Effector CD8-positive, alpha-beta T cell (primary cell): Measurements from ENCODE around the gene XPA.
A peak's percentile ranks its signal among the peaks of the same experiment; 100 is the strongest.

ENCODE experiments used
- DNase-seq: peaks from one replicate; lab custom pipeline; 2025; lab: John Stamatoyannopoulos, UW

Gene XPA

GRCh38 chr9:97651646-97652045 lies 45.5 kb downstream of the XPA start:
- DNase-seq = no peak

- no peak for DNase-seq
These were observed 49.1 kb downstream of the XPA start for GRCh38 chr9:97647996-97648395.

GRCh38 chr9:97645720-97646119 lies 51.4 kb downstream of the XPA start:
- no peak for DNase-seq

GRCh38 chr9:97640325-97640724 lies 56.8 kb downstream of the XPA start:
- no peak for DNase-seq

GRCh38 chr9:97638666-97639065 lies 58.5 kb downstream of the XPA start:
- DNase-seq = no peak

DNA sequence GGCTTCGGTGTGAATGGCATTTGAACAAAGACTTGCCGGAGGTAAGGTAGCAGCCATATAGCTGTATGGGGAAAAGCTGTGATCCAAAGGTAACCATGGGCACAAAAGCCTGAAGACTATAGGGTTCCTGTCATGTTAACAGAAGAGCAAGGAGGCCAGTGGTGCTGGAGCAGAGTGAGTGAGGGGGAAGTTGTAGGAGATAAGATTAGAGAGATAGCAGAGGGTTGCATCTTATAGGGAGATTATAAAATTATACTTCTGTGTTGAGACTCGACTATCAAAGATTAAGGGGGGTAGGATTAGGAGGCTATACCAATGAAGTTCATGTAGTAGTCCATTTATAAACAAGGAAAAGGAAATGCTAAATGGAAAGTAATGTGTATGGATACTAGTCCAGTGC lies 60.2 kb downstream of the XPA start:
- DNase-seq = no peak

- no peak for DNase-seq
These were observed 62.1 kb downstream of the XPA start for GRCh38 chr9:97635026-97635425.

- no peak for DNase-seq
These were observed 63.2 kb downstream of the XPA start for GRCh38 chr9:97633859-97634490.

DNA sequence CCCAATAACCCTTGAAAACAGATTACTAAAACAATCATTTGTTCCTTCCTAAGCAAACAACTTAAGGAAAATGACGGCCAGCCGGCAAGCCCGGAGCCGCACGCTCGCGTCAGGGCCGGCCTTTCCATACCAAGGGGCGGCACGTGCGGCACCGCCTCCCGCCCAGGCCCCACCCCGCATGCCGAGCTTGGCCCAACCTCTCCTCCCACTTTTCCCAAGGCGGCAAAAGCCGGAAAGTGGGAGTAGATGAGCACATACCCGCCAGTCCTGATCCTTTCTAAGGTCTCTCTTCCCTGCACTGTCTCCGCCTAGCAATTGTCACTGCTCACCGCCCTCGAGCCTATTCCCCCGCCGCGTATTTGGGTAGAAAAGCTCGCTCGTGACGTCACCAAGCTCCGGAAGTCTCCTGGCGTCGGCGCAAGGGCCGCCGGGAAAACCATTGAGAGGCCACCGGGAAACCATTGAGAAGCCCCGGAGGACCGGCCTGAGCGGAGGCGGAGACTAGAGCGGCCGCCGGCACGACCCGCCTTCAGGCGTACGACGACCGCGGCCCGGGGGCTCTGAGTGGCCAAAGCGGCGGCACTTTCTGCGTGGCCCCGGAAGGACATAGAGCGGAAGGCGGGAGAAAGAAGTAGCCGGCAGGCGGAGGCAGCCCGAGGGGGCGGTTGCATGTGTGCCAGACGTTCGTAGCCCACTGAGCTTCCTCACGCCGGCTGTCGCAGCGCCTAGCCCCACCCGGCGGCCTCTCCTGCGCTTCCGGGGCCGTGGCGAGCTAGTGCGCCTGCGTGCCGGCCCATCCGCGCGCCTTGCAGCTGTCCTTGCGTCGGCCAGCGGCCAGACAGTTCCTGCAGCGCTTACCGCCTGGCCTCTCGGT lies 63.9 kb downstream of the XPA start, which contains the start of the genes NCBP1 and TSTD2:
Gene NCBP1 (plus strand): TSS at position 837 of the 874 bp plus-strand sequence. CDS start 61 bp downstream, outside the sequence.
Gene TSTD2 (minus strand): TSS at position 384 of the 874 bp plus-strand sequence. CDS start 5,806 bp downstream, outside the sequence.
- DNase-seq = peak; percentile 89

- DNase-seq = peak; percentile 17
These were observed 64.7 kb downstream of the XPA start for GRCh38 chr9:97632248-97632984.

DNA sequence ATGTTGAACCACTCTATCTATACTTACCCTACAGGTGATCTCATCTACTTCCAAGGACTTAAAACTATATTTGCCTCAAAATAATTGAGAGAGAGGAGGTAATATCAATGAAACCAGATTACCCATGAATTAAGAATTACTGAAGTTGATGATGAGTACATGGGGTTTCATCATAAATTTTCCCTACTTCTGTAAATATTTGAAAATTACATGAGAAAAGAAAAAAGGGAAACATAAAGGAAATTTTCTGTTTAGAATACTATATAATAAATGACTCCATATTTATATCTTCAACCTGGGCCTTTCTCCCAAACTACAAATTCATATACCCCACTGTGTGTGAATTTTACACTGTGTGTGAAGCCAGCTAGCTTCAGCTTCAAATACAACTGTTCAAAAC lies 66.5 kb downstream of the XPA start:
- DNase-seq = no peak

DNA sequence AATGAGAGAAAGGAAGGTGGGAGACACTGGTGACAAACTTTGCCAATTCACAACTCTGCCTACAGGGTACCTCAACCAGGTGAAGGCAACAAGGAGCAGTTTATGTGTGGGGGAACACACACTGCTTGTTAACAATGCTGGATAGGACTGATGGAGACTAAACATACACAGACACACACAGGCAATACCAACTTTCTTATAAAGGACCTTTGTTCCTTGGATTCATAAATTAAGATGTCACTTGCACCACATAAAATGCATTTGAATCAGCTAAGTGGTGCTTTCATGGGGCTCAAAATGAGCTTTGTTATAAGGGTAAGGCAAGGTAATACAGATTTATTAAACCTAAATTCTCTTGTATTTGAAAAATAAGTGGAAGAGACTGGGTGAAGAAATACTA lies 68.0 kb downstream of the XPA start:
- no peak for DNase-seq

DNA sequence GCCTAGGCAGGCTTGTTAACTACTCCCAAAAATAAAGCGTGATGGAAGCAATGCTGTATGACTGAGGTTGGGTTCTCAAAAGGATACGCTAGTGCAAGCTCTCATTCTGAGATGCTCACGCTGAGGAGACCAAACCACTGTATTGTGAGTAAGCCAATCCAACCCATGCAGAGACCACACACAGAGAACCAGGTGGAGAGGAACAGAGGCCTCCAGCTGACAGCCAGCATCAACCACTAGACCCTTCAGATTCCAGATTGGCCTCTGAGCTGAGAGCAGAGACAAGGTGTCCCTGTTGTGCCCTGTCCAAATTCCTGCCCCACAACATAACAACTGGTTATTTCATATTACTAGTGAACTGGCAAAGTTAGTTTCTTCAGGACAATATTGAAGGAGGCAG lies 68.5 kb downstream of the XPA start:
- DNase-seq = no peak

DNA sequence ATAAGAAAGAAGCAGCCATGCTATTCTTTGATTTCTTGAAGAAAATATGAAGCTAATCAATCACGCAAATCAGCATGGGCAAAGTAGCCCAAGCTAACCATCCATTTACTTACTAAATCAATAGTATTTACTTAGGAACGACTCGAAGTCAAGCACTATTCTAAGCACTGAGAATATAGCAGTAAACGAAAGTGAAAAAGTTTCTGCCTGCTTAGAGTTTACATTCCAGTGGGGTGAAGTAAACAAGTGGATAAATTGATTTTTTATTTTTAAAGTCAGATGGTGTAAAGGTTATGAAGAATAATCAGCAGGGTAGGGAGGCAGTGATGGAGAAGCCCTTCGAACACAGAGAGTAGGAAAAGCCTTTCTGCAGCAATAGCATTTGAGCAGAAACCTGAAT lies 69.5 kb downstream of the XPA start:
- DNase-seq = no peak

GRCh38 chr9:97625620-97626019 lies 71.5 kb downstream of the XPA start:
- no peak for DNase-seq
